ENCODE results near the gene OLIG2.

Gene OLIG2

GRCh38 chr21:33031152-33031911, 5.6 kb downstream of the OLIG2 start:
- Mint-ChIP-seq H3K27me3 (peaks cover 63 to 69% of the 10 kb centered on the region in 2 donors), H3K9me3 (no peaks in the 10 kb centered on the region), H3K4me1 (ENCODE audit: low read depth in 2 of 2) (peaks cover 20 to 23% of the 10 kb centered on the region in 2 donors), H3K4me3 (no peak overlapping the region), H3K27ac (no peak overlapping the region), H3K36me3 (ENCODE audit: insufficient read depth) (peaks cover 6% of the 10 kb centered on the region)
- DNase-seq (no peak), ATAC-seq (replicated peaks) (no peak)

DNA sequence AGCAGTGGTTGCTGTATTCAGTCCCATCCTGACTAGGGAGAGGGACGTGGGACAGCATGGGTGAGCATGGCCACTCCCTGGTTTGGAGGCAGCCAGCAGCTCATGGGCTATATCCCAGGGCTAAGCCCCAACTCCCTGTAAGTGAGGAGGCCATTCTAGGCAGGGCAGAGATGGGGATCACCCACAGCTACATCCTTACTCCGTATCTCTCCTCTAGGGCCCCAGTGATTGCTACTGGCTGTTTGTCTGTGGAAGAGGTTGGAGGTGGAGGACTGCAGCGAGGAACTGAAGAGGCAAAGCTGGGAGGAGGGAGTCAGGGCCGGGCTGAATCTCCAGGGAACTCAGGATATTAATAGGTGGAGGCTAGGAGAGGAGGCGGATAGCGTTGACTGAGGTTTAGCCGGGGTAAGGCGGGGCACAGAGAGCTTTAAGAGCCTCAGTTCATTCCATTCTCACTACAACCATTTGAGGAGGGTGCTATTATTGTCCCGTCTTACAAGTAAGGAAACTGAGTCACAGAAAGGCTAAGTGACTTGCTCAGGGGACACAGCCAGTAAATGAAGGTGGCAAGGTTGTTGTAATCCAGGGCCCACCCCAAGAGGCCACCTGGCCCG, 6.8 kb downstream of the OLIG2 start:
- Mint-ChIP-seq H3K4me1 (ENCODE audit: low read depth in 2 of 2) (peaks cover 26 to 27% of the 10 kb centered on the region in 2 donors), H3K27ac (no peak overlapping the region)
- ATAC-seq (replicated peaks) = no peak

DNA sequence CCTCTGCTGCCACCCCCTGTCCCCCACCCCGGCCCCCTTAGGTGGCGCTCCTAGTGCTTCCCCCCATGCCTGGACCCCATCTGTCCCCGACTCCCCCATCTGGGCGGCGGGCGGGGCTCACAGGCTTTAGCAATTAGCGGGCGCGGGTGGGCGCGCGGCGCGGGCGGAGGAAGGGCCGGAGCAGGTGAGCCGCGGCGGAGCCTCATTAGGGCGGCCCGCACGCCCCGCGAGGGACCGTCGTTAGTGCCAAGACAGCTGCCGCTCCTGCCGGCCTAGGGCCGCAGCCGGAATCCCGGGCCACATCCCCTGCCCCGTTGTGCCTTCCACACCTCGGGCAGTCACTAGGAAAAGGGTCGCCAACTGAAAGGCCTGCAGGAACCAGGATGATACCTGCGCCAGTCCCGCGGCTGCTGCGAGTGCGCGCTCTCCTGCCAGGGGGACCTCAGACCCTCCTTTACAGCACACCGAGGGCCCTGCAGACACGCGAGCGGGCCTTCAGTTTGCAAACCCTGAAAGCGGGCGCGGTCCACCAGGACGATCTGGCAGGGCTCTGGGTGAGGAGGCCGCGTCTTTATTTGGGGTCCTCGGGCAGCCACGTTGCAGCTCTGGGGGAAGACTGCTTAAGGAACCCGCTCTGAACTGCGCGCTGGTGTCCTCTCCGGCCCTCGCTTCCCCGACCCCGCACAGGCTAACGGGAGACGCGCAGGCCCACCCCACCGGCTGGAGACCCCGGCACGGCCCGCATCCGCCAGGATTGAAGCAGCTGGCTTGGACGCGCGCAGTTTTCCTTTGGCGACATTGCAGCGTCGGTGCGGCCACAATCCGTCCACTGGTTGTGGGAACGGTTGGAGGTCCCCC, 7.6 kb downstream of the OLIG2 start:
- peaks cover 51 to 54% of the 10 kb centered on the region in 2 donors for H3K27me3 Mint-ChIP-seq
- H3K4me1 Mint-ChIP-seq (ENCODE audit: low read depth in 2 of 2) = peaks cover 24 to 26% of the 10 kb centered on the region in 2 donors
- H3K27ac Mint-ChIP-seq = no peak overlapping the region
- ATAC-seq (replicated peaks) = no peak
- H3K9me3 Mint-ChIP-seq = no peaks in the 10 kb centered on the region
- no peak overlapping the region for H3K4me3 Mint-ChIP-seq
- no peaks in the 10 kb centered on the region for H3K36me3 Mint-ChIP-seq (ENCODE audit: insufficient read depth)
- no peak for DNase-seq

More for the DNA sequence above, 6.8 kb downstream of the OLIG2 start:
- no peak for DNase-seq
- peaks cover 55 to 60% of the 10 kb centered on the region in 2 donors for H3K27me3 Mint-ChIP-seq
- H3K4me3 Mint-ChIP-seq = no peak overlapping the region
- no peaks in the 10 kb centered on the region for H3K36me3 Mint-ChIP-seq (ENCODE audit: insufficient read depth)
- H3K9me3 Mint-ChIP-seq = no peaks in the 10 kb centered on the region

DNA sequence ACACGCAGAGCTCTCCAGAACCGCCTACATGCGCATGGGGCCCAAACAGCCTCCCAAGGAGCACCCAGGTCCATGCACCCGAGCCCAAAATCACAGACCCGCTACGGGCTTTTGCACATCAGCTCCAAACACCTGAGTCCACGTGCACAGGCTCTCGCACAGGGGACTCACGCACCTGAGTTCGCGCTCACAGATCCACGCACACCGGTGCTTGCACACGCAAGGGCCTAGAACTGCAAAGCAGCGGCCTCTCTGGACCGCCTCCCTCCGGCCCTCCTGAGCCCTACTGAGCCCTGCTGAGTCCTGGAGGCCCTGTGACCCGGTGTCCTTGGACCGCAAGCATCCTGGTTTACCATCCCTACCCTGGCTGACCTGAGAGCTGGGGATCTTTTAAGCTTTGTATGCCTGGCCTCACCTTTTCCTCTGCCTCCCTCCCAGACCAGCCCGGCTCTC, 8.3 kb downstream of the OLIG2 start:
- no peak overlapping the region for H3K27ac Mint-ChIP-seq
- H3K27me3 Mint-ChIP-seq = peaks cover 44 to 48% of the 10 kb centered on the region in 2 donors
- H3K4me3 Mint-ChIP-seq = no peak overlapping the region
- no peaks in the 10 kb centered on the region for H3K36me3 Mint-ChIP-seq (ENCODE audit: insufficient read depth)
- H3K9me3 Mint-ChIP-seq = no peaks in the 10 kb centered on the region
- H3K4me1 Mint-ChIP-seq (ENCODE audit: low read depth in 2 of 2) = peaks cover 22% of the 10 kb centered on the region in 2 donors
- no peak for DNase-seq
- ATAC-seq (replicated peaks) = no peak

DNA sequence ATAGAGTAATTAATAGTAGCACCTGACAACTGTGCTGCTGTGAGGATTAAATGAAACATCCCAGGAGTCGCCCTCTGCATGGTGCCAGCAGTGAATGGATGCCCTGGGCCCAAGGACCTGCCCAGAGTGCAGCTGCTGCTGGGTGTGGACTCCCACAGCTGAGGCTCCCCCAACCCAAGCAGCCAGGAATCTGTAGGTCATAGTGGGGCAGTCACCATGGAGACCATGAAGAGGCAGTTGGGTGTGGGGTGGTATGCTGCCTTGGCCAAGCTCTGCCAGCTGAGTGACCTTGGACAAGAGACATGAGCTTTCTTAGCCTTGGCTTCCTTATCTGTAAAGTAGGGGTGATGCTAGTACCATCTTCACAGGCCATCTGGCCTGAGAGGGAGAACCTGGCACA, 9.4 kb downstream of the OLIG2 start:
- H3K4me3 Mint-ChIP-seq = no peak overlapping the region
- no peak for DNase-seq
- no peak for ATAC-seq (replicated peaks)
- peaks cover 14 to 15% of the 10 kb centered on the region in 2 donors for H3K4me1 Mint-ChIP-seq (ENCODE audit: low read depth in 2 of 2)
- no peak overlapping the region for H3K27ac Mint-ChIP-seq
- peaks cover 33 to 37% of the 10 kb centered on the region in 2 donors for H3K27me3 Mint-ChIP-seq
- H3K9me3 Mint-ChIP-seq = no peaks in the 10 kb centered on the region
- H3K36me3 Mint-ChIP-seq (ENCODE audit: insufficient read depth) = no peaks in the 10 kb centered on the region

DNA sequence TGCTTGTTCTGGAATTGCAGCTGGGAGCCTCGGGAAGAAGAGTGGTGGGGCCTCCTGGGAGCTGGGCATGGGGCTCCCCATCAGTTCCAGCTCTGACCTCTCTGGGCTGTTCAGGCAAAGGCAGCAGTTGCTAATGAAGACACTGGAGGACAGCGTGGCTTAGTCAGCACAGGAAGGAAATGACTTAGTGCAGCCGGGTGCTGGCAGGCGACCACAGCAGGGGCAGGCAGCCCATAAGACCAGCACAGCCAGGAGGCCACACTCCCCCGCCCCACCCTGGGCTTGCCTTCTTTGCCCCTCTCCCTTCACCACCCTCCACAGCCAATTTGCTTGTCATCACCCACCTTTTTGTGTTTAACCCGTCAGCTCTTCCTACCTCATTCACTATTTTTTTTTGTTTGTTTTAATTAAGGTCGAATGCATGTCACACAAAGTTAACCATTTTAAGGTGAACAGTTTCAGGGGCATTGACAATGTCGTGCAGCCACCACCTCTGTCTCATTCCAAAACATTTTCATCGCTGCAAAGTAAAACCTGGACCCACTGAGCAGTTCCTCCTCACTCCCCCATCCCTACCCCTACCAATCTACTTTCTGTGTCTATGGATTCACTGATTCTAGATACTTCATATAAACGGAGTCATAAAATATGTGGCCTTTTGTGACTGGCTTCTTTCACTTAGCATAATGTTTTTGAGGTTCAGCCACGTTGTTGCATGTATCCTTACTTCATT, 10.9 kb downstream of the OLIG2 start:
- Mint-ChIP-seq H3K36me3 (ENCODE audit: insufficient read depth) (no peaks in the 10 kb centered on the region), H3K4me1 (ENCODE audit: low read depth in 2 of 2) (peaks cover 14 to 15% of the 10 kb centered on the region in 2 donors), H3K9me3 (peaks cover 0 to 7% of the 10 kb centered on the region in 2 donors), H3K4me3 (peak overlapping the region; percentile 48 to 56), H3K27me3 (peaks cover 24 to 37% of the 10 kb centered on the region in 2 donors), H3K27ac (peak overlapping the region; percentile 39 to 69)
- peak in 1 of 3 experiments; percentile 22 for DNase-seq
- peak; percentile 96 for ATAC-seq (replicated peaks)

DNA sequence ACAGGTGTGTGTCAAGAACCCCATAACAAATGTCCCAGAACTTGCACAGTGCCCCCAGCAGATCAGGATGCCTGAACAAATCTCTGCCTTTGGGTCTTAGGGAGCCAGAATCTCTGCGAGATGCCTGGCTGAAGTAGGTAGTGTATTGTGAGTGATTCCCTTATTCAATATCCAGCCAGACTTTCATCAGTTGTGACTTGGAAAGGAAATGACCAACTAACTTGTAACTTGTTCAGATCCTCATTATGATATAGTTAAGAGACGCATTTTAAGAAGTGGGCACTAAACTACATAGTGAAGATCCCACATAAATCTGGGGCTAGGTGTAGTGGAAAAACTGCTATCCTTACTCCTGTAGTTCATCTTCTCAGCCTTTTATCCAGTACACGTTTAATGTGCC, 11.8 kb downstream of the OLIG2 start:
- H3K9me3 Mint-ChIP-seq = peaks cover 0 to 7% of the 10 kb centered on the region in 2 donors
- H3K36me3 Mint-ChIP-seq (ENCODE audit: insufficient read depth) = no peaks in the 10 kb centered on the region
- H3K27ac Mint-ChIP-seq = peak overlapping the region; percentile 39 to 69
- peaks cover 15 to 36% of the 10 kb centered on the region in 2 donors for H3K27me3 Mint-ChIP-seq
- H3K4me1 Mint-ChIP-seq (ENCODE audit: low read depth in 2 of 2) = peaks cover 14 to 15% of the 10 kb centered on the region in 2 donors
- H3K4me3 Mint-ChIP-seq = peak overlapping the region in 1 of 2 donors; percentile 25
- no peak for DNase-seq
- ATAC-seq (replicated peaks) = no peak

- ATAC-seq (replicated peaks) = no peak
- H3K27me3 Mint-ChIP-seq = peaks cover 18 to 44% of the 10 kb centered on the region in 2 donors
- no peak overlapping the region for H3K27ac Mint-ChIP-seq
- no peak for DNase-seq
- no peak overlapping the region for H3K4me3 Mint-ChIP-seq
- peaks cover 0 to 7% of the 10 kb centered on the region in 2 donors for H3K9me3 Mint-ChIP-seq
- peaks cover 14 to 15% of the 10 kb centered on the region in 2 donors for H3K4me1 Mint-ChIP-seq (ENCODE audit: low read depth in 2 of 2)
- no peaks in the 10 kb centered on the region for H3K36me3 Mint-ChIP-seq (ENCODE audit: insufficient read depth)
Measured at GRCh38 chr21:33039536-33039935, 13.8 kb downstream of the OLIG2 start.

DNA sequence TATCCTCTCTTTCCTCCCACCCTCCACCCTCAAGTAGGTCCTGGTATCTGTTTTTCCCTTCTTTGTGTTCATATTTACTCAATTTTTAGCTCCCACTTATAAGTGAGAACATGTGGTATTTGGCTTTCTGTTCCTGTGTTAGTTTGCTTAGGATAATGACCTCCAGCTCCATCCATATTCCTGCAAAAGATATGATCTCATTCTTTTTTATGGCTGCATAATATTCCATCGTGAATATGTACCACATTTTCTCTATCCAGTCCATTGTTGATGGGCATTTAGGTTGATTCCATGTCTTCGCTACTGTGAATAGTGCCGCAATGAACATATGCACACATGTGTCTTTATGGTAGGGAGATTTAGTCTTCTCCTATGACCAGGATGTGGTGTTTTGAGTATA, 14.5 kb downstream of the OLIG2 start:
- DNase-seq = no peak
- H3K4me1 Mint-ChIP-seq (ENCODE audit: low read depth in 2 of 2) = peaks cover 14 to 15% of the 10 kb centered on the region in 2 donors
- H3K27me3 Mint-ChIP-seq = peaks cover 24 to 50% of the 10 kb centered on the region in 2 donors
- H3K27ac Mint-ChIP-seq = no peak overlapping the region
- ATAC-seq (replicated peaks) = no peak
- no peaks in the 10 kb centered on the region for H3K36me3 Mint-ChIP-seq (ENCODE audit: insufficient read depth)
- H3K4me3 Mint-ChIP-seq = no peak overlapping the region
- H3K9me3 Mint-ChIP-seq = peaks cover 0 to 7% of the 10 kb centered on the region in 2 donors

- H3K4me1 Mint-ChIP-seq (ENCODE audit: low read depth in 2 of 2) = peaks cover 6% of the 10 kb centered on the region in 2 donors
- no peak overlapping the region for H3K4me3 Mint-ChIP-seq
- no peaks in the 10 kb centered on the region for H3K36me3 Mint-ChIP-seq (ENCODE audit: insufficient read depth)
- H3K27ac Mint-ChIP-seq = no peak overlapping the region
- no peak for DNase-seq
- peaks cover 39 to 68% of the 10 kb centered on the region in 2 donors for H3K27me3 Mint-ChIP-seq
- ATAC-seq (replicated peaks) = no peak
- H3K9me3 Mint-ChIP-seq = peaks cover 0 to 7% of the 10 kb centered on the region in 2 donors
Measured at GRCh38 chr21:33041981-33042380, 16.2 kb downstream of the OLIG2 start.

DNA sequence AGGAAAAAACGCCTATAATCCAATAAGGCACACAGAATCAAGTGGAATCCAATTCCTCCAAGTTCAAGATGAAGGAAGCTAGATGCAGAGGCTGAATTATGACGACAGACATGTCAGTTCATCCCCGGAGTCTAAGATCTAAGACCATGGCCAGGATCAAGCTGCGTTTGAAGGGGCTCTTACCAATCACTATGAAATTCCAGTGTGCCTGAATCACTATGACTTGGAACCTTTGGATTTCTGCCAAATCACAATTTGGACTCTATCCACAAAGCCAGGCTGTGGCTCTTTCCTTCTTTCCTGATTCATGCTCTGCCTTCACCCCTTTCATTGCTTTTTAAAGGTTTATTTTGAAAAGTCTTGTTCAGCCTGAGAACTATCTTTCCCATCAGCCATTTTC, 17.1 kb downstream of the OLIG2 start:
- H3K9me3 Mint-ChIP-seq = peaks cover 0 to 7% of the 10 kb centered on the region in 2 donors
- no peak overlapping the region for H3K27ac Mint-ChIP-seq
- peaks cover 47 to 76% of the 10 kb centered on the region in 2 donors for H3K27me3 Mint-ChIP-seq
- ATAC-seq (replicated peaks) (no peak), DNase-seq (no peak)
- H3K4me1 Mint-ChIP-seq (ENCODE audit: low read depth in 2 of 2) = no peaks in the 10 kb centered on the region
- H3K4me3 Mint-ChIP-seq = no peak overlapping the region
- H3K36me3 Mint-ChIP-seq (ENCODE audit: insufficient read depth) = no peaks in the 10 kb centered on the region

DNA sequence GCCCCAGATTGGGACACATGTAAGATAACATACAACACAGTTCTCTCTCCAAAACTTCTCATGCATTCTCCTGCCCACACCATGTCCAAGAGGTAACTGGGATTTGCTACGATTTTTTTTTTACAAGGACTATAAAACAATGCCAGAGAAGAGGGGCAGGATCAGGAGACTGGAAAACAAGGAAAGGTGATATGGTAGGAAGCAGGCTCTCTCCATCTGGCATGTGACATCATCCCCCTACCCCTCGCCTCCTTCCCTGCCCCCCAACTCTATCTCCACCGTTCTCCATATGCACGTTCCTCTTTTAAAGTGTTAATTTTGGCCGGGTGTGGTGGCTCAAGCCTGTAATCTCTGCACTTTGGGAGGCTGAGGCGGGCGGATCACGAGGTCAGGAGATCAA, 20.7 kb downstream of the OLIG2 start:
- no peaks in the 10 kb centered on the region for H3K9me3 Mint-ChIP-seq
- H3K4me3 Mint-ChIP-seq = no peak overlapping the region
- H3K27ac Mint-ChIP-seq = no peak overlapping the region
- no peaks in the 10 kb centered on the region for H3K36me3 Mint-ChIP-seq (ENCODE audit: insufficient read depth)
- H3K27me3 Mint-ChIP-seq = peaks cover 50 to 92% of the 10 kb centered on the region in 2 donors
- peaks cover 0 to 6% of the 10 kb centered on the region in 2 donors for H3K4me1 Mint-ChIP-seq (ENCODE audit: low read depth in 2 of 2)
- no peak for ATAC-seq (replicated peaks)
- no peak for DNase-seq

- Mint-ChIP-seq H3K9me3 (no peaks in the 10 kb centered on the region), H3K4me1 (ENCODE audit: low read depth in 2 of 2) (peaks cover 0 to 6% of the 10 kb centered on the region in 2 donors), H3K27ac (no peak overlapping the region), H3K36me3 (ENCODE audit: insufficient read depth) (no peaks in the 10 kb centered on the region), H3K4me3 (no peak overlapping the region), H3K27me3 (peaks cover 53 to 89% of the 10 kb centered on the region in 2 donors)
- DNase-seq (no peak), ATAC-seq (replicated peaks) (no peak)
Measured at GRCh38 chr21:33047231-33047630, 21.5 kb downstream of the OLIG2 start.

All from effector memory CD8-positive, alpha-beta T cell (primary cell).